CD4-positive, alpha-beta T cell treated with Interleukin-17A for 4 hours (primary cell): ENCODE results near the gene SLC26A1.

ENCODE experiments used
- DNase-seq: peaks from one replicate; pipeline ENCODE4 v3.0.0-alpha.2; 2020; ENCODE audit warnings: mixed read lengths

SLC26A1 gene

DNA sequence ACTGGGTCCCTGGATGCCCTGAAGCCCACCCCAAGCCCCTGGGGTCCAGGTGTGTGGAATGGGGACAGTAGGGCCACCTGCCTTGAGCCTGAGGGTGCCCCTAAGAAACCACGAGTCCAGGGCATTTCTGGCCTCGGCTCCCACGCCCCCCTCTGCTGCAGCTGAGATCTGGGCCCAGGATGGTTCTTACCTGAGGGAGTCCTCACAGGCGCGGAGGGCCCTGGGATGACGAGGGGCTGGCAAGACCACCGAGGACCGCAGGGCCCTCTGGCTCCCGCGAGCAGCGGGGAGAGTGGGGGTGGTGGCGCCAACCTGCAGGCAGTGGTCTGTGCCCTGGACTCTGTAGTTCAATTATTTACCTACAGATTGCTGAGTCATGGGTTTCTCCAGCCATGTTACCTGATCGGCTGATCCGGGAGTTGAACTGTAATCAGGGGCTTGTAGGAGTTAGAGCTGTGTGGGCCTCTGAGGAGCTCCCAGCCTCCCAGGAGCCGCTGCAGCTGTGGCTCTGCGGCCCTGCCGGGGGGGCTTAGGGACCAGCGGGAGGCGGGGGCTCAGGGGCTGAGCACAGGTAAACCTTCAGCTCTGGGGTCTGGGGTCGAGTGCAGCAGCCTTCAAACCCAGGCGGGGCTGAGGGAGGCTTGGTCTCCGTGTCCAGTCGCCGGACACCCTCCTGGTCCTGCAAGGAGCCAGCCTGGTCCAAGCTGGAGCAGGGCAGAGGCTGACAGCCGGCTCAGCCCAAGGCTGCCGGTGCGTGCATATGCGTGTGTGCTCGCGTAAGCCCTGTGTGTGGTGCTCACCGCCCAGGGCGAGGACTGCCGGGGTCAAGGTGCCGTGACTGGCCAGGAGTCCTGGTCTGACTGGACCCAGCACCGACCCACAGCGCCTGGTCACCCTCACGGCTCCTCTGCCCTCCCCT, at the start of gene SLC26A1:
SLC26A1 (minus strand) TSS at position 294 of the 919 bp plus-strand sequence. CDS start 1,701 bp downstream, outside the sequence.
- no peak for DNase-seq

DNA sequence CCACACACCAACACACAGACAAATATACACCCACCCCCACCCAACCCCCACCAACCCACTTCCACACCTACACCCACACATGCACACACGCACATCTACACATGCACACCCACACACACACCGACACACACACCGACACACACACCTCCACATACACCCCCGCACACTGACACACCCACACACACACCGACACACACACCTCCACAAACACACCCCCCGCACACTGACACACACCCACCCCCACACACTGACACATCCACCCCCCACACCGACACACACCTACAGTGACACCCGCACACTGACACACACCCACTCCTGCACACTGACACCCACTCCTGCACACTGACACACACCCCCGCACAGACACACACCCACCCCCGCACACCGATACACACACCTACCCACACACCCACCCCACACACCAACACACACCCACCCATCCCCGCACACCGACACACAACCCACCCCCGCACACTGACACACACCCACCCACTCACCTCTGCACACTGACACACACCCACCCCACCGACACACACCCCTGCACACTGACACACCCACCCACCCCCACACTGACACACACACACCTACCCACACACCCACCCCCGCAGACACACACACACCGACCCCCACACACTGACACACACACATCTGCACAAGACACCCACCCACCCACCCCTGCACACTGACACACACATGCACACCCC, 49.3 kb upstream of the SLC26A1 start:
- DNase-seq, result no peak

DNA sequence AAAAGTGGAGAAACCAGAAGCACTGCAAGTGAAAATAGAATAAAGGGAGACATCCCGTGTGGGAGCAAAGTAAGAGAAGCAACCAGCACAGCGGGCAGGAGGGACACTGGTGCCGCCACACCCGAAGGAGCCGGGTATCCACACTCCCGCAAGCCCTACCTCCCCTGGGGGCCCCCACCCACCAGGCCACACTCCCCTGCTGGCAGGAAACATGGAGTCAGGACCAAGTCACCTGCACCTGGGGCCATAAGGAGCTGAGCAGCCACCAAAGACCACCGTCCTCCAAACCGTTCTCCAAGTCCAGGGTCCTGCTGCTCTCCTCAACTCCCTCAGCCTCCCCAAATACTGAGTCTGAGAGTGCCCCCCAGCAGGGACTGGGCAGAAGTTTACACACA, 48.7 kb upstream of the SLC26A1 start:
- DNase-seq, result no peak

DNA sequence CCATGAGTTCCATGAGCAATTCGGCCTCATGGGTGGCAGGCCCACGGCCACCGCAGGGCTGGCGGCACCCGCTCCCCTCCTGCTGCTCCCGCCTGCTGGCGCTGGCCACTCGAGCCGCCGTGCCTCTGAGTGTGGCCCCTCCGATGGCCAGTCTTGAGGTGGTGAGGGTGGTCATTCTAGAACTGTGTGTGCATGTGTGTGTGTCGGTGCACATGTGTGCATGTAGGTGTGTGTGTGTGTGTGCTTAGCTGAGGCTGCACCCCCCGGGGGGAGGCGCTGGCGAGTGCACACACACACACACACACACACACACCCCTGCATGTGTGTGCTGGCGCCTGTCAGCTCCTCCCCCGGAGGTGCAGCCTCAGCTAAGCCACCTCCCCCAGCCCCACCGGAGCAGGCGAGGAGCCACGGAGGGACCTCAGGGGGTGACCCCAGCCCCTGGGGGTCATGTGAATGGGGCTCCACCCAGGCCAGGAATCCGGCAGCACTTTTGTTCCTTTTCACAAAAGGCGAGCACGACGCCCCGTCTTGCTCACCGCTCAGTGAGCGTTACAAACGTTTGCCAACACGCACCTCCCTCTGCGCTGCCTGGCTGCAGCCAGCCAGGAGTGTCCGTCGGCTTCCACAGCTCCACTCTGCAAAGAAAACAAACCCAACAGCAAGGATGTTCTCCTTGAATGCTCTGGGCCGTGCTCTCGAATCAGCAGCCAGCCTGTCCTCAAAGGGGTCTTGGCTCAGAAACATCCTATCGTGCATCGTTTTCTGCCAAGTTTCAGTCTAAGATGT, 48.1 kb upstream of the SLC26A1 start:
- DNase-seq, result no peak

DNA sequence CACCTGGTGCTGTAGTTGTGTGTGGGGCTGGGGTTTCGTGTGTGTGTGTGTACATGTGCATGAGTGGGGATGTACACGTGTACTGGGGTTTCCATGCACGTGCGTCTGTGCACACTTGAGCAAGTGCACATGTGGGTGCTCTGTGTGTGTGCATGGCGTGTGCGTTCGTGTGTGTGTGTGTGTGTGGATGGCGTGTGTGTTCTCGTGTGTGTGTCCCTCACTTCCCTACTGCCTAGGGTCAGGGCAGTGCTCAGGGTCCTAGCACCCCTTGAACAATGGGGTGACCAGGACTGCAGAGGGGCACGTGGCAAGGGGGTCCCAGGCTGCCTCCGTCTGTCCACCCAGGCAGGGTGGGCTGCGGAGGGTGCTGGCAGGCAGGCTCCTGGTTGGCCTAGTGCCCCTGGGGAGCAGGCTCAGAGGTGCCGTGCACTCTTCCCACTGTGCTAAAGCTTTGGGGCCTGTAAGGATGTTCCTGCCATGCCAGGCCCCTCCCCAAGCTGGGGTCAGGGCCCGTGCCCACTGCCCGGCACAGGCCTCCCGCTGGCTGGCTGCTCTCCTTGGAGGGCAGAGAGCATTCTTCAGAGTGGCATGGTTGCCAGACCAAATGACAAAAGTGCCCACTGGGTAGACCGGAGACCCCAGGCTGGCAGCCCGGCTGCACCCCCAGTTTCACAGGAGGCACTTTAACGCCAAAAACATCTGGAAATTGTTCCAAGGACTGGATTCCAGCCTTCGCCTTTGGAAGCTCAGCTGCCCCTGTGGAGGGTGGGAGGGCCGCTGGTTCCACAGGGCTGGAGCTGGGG, 47.3 kb upstream of the SLC26A1 start:
- no peak for DNase-seq

DNA sequence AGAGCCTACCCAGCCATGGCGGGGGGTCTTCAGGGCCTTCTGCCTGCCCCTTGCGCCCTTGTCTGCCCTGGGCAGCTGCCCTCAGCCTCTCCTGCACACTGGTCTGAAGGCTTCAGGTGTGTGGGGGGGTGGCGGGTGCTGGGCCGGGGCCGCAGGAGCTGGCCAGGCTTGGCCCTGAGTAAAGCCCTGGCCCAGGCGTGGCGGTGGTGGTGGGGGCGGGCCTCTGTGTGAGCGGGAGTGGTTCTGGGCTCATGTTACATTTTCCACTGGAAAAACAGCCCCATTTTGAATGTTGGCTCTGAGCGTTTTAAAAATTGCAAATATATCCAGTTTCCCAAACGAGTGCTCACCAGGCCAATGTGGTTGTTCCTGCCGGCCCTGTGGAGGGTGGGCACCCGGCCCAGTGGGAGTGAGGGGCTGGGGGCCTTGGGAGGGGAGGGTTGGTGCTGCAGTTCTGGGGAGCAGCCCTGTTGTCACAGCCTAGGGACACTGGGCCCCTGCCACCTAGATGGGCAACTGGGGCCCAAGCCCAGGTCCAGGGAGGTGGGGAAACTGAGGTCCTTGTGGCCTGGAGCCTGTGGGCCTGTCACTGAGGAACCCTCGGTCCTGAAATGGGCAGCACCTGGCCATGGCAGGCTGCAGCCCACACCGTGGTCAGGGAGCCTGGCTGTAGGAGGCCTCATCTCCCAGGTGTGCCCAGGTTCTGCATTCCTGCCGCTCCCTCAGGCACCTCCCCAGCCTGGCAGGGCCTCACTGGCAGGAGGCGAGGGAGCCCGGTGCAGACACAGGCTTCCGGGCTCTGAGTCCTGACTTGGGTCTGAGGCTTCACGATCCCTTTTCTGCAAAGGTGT, 46.5 kb upstream of the SLC26A1 start:
- no peak for DNase-seq

DNA sequence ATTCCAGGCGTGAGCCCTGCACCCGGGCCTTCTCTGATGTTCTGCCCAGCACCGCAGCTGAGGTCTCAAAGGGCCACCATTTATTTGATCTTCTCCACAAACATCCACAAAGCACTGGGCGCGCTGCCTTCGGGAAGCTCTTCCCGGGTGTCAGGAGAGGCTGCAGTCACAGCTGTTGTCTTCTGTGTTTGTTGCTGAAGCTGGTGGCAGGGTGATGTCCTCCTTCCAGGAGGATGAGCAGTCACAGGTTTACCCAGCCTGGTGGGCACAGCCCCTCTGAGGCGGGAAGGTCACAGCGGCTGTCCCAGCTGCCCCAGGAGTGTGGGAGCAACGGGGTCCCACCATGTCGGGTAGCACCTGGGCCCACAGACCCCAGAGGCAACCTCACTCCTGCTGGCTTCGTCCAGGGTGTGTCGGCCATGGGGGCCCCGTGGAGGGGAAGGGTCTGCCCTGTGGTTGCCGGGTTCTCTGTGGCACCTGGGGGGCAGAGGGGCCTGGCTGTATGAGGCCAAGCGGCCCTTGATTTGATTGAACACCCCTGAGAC, 45.8 kb upstream of the SLC26A1 start:
- no peak for DNase-seq

DNA sequence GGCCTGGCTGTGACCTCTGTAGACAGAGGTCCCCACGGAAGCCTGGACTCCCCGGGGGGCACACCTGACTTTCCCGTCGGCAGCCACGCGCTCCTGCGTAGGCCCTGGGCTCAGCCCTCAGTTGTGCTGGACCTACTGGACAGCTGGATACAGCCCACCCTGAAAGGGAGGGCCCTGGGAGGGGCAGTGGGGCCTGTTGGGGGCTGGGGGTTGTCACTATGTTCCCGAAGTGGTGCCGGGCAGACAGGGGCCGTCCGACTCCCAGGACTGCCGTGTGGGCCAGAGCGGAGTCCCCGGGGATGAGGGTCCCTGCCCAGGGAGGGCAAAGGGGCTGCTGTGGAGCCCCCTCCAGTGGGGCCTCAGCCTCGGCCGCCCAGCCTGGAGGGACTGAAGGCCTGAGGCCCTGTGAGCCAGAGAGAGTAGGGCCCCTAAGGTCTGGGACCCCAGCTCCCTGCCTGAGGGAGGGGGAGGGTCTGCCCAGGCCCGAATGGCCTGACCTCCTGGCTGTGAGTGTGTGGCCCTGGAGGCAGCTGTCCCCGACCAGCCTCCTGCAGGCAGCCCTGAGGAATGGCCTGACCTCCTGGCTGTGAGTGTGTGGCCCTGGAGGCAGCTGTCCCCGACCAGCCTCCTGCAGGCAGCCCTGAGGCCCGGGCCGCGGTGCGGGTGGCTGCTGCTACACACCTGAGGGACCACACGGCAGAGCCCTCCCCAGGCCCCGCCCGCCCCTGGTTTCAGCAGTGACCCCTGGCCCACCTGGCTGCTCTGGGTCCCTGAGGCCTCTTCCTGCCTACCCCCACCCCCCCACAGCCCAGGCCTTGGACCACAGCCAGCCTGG, 44.0 kb upstream of the SLC26A1 start:
- DNase-seq, result no peak

- no peak for DNase-seq
These were observed 42.9 kb upstream of the SLC26A1 start for GRCh38 chr4:1036095-1036494.

DNA sequence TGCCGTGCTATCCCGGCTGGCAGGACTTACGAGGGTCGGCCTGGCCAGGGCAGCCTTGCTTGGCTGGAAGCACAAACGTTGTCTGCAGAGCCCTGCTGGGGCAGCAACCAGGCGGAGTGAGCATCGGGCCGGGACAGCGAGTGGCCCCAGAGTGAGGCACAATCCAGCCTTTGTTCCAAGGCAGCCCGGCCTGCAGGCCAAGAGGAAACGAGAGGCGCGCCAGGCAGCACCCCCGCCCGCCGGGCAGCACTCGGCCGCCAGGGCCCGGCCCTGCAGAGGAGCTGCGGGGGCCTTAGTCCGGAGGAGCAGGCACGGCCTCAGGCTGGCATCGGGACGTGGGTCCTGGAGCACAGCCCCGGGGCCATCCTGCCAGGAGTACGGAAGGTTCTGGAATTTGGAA, 42.3 kb upstream of the SLC26A1 start:
- DNase-seq, result no peak

DNA sequence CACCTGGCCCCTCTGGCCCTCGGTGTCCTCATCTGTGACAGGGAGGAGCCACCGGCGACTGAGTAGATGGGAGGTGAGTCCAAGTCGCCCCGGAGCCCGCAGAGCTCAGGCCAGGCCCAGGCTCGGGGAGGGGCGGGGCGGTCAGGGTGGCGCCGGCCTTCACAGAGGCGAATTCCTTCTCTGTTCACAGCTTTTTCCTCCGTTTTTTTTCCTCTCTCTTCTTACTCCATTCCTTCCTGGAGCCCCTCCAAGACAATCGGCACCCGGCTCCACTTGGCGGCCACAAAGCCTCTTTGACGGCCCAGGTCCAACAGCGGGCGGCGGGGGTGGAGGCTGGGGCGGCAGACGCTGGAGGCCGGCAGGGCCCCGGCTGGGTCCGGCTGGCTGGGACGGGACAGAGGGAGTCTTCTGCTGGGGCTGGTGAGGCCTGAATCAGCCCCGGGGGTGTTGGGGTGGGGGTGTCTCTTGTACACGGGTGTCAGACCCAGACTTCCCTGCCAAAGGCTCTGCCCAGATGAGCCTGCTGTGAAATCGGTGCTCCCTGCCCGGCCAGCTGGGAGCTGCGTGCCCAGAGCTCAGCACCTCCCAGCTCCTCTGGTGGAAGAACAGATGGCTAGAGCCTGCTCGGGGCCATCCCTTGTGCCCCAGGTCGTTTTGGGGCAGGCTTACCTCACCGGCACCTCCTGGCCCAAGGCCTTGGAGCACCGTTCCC, 40.8 kb upstream of the SLC26A1 start:
- no peak for DNase-seq

- DNase-seq, result no peak
These were observed 39.7 kb upstream of the SLC26A1 start for GRCh38 chr4:1032861-1033260.

GRCh38 chr4:1031956-1032795, 39.0 kb upstream of the SLC26A1 start:
- DNase-seq, result no peak

DNA sequence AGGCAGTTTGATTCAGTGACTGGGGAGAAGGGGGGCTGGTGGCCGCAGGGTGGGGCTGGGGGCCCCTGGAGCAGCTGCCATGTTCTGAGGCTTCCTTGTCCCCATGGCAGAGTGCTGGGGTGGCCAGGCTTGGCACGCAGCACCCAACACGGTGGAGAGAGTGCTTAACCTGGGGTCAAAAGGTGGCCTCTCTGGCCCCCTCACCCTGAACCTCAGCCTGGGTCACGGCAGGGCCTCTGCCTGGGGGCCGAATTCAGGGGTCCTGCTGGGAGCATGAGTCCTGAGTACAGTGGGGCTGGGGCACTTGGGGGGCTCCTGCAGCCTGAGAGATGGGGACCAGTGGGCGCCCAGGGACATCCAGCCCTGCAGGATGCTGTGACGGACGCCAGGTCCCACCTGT, 38.1 kb upstream of the SLC26A1 start:
- DNase-seq, result no peak

DNA sequence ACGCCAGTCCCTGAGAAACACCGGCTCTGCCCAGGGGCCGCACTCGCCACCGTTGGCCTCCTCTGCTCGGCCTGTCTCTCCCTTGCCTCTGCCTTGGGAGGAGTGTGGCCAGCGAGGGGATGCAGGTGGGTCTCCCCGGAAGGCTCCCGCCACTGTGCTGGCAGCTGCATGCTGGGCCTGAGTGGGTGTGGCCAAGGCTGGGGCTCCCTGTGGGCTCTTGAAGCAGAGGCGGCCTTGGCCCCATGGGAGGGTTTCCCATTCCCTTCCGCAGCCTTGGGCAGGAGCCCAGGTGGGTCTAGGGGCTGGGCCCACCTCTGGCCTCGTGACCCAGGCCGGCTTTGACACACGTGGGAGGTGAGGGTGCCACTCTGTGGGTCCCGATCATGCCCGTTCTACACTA, 37.4 kb upstream of the SLC26A1 start:
- DNase-seq, result no peak

DNA sequence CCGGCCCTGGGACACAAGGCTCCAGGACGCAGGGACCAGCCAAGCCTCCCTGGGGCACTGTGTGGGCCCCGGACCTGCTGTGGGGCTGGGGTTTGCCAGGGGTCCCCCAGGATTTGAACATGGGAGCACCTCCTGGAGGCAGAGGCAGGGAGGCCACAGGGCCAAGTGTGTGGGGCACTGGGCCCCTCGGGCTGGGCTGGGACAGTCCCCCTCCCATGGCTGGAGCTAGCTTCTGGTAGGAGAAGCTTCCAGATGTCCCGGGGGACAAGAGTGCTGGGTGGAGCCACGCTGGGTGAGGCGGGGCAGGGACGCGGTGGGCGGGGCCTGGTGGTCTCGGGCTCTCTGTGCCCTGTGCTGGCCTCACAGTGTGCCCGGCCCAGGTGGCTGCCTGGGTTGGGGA, 36.8 kb upstream of the SLC26A1 start:
- DNase-seq, result no peak

GRCh38 chr4:1029529-1029928, 36.3 kb upstream of the SLC26A1 start:
- DNase-seq, result no peak

GRCh38 chr4:1028574-1029220, 35.5 kb upstream of the SLC26A1 start:
- DNase-seq, result no peak
